SIG-M5 (cell line): Measurements from ENCODE around the gene FCHO1.
"Not testable (repeated sequence)": the region's sequence is repeated elsewhere in the genome, so short reads cannot be mapped to it uniquely, and the experiment has no call there.

Source experiments
- DNase-seq: peaks from one replicate; lab custom pipeline; 2025; lab: John Stamatoyannopoulos, UW

Gene FCHO1

GRCh38 chr19:17765069-17765618 is 13.9 kb downstream of the FCHO1 start:
- DNase-seq: no peak

- no peak for DNase-seq
Measured at GRCh38 chr19:17766543-17767131, 15.4 kb downstream of the FCHO1 start.

- no peak for DNase-seq
Measured at GRCh38 chr19:17767559-17767958, 16.3 kb downstream of the FCHO1 start.

- no peak for DNase-seq
Measured at GRCh38 chr19:17770613-17771012, 19.3 kb downstream of the FCHO1 start.

- DNase-seq: no peak
Measured at GRCh38 chr19:17772172-17772571, 20.9 kb downstream of the FCHO1 start.

GRCh38 chr19:17775245-17775927 is 24.1 kb downstream of the FCHO1 start:
- DNase-seq: no peak

DNA sequence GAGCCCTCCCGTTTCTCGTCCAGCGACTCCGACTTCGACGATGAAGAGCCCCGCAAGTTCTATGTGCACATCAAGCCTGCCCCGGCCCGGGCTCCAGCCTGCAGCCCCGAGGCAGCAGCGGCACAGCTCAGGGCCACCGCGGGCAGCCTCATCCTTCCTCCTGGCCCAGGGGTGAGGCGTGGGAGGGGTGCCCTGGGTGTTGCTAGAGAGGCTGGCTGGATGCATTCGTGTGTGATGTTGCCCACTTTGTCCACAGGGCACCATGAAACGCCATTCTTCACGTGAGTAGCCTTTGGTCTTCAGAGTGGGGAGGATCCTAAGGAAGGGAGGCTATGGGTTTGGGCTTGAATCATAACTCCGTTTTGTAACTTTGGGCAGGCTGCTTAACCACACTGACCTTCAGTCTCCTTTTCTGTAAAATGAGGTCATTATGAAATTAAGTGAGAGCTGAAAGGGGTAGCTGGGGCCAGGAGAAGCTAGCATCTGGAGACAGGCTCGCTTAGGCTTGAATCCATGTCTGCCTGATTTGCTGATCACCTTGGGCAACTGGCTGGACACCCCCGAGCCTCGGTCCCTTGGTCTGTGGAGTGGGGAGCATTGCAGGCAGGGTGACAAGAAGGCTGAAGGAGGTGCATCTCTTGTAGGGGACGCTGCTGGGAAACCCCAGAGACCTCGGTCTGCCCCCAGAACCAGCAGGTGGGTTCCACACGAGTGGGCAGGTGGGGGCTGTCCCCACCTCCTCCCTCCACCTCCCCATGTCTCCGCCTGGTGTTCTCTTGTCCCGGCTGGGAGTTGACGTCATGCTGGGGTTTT is 24.9 kb downstream of the FCHO1 start:
- DNase-seq: no peak

DNA sequence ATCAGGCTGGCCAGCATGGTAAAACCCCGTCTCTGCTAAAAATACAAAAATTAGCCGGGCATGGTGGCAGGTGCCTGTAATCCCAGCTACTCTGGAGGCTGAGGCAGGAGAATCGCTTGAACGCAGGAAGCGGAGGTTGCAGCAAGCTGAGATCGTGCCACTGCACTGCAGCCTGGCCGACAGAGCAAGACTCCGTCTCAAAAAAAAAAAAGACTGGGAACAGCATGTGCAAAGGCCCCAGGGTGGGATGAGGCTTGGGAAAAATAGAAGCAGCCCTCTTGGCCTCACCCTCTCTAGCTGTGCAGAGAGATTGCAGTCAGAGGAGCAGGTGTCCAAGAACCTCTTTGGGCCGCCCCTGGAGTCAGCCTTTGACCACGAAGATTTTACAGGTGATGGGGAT is 26.6 kb downstream of the FCHO1 start:
- not testable (repeated sequence) for DNase-seq

DNA sequence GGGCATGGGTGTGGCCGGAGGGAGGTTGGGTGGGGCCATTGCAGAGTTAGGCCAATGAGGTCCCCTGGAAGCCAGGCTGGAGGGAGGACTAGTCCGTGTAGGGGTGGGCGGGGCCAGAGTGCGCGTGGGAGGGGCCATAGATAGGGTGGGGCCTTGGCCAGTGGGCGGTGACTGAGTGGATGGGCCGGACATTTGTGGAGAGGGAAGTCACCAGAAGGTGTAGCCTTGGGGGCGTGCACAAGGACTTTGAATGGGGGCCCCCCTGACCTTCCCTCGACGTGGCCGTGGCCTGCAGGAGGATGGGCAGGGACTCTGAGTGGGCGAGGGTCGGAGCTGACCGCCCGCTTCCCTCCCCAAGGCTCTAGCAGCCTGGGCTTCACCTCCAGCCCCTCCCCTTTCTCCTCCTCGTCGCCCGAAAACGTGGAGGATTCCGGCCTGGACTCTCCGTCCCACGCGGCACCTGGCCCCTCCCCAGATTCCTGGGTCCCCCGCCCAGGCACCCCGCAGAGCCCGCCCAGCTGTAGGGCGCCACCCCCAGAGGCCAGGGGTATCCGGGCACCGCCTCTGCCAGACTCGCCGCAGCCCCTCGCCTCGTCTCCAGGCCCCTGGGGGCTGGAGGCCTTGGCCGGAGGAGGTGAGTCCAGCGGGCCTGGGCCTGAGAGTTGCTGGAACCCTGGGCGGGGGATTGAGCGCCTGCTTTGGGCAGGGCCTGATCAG is 27.1 kb downstream of the FCHO1 start:
- no peak for DNase-seq

- DNase-seq: no peak
Measured at GRCh38 chr19:17778968-17779929, 28.0 kb downstream of the FCHO1 start.

GRCh38 chr19:17780781-17781180 is 29.5 kb downstream of the FCHO1 start:
- DNase-seq: no peak

- DNase-seq: not testable (repeated sequence)
Measured at GRCh38 chr19:17783721-17784120, 32.4 kb downstream of the FCHO1 start.

DNA sequence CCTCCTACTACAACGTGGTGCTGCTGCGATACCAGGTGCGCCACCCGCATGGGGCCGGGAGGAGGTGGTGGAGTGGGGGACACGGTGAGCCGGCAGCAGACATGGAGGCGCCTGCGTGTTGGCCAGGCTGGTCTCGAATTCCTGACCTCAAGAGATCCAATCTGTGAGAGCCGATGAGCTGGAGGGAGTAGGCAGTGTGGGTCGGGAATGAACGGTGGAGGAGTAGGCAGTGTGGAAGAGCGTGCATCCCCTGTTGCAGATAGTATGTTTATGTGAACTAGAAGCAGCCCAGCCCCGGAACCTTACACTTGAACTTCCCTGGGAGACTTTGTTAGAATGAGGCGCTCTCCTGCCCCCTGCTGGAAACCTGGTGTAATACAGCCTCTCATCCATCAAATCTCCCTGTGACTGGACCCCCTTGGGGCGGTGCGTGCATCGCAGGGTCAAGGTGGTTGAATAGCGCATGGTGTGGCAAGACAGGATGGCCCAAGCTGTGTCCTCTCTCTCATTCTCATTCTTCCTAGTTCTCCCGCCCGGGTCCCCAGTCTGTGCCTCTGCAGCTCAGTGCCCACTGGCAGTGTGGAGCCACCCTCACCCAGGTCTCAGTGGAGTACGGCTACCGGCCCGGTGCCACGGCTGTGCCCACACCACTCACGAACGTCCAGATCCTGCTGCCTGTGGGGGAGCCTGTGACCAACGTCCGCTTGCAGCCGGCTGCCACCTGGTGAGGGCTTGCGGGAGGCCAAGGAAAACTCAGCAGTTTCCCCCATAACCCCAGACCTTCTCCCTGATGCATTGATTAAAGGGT is 33.1 kb downstream of the FCHO1 start:
- DNase-seq: no peak

DNA sequence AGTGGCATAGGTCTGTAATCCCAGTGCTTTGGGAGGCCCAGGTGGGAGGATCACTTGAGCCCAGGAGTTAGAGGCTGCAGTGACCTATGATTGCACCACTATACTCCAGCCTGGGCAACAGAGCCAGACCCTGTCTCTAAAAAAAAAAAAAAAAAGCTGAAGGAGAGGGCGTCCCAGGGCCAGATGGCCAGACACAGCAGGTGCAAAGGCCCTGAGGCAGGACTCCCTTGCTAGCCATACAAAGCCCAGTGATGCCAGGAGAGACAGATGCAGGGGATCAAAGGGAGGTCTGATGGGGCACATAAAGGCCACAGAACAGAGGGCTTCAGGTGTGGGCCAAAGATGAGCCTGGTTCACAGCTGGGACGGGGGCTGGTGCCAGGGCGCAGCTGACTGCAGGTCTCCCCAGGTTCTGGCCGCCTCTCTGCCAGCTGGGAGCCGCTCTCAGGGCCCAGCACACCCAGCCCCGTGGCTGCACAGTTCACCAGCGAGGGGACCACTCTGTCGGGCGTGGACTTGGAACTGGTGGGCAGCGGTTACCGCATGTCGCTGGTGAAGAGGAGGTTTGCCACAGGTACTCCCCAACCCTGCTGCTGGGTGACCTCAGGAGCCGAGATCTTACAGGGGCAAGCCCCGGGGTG is 36.1 kb downstream of the FCHO1 start:
- DNase-seq: no peak

- DNase-seq: no peak
Measured at GRCh38 chr19:17788632-17789031, 37.4 kb downstream of the FCHO1 start.

DNA sequence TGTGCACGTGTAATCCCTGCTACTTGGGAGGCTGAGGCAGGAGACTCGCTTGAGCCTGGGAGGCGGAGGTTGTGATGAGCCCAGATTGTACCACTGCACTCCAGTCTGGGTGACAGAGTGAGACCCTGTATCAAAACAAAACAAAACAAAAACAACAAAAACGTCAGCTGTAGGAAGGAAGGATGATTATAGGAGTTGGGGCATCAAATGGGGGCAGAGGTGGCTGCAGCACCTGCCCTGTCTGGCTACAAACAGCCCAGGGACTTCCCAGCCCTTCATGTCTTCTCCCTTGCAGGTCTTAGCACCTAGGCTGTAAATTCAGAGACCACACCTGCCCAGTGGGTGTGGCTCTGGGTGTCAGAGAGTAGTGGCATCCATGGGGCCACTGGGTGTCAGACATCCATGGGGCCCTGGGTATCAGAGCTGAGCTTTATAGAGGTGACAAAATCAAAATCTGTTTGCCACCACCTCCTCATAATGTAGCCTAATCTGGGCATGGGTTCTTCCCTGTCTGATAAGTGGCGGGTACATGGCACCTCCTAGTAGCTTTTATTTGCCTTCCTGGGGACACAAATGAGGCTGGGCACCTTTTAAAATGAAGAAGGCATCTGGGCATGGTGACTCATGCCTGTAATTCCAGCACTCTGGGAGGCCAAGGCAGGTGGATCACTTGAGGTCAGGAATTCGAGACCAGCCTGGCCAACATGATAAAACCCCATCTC is 38.9 kb downstream of the FCHO1 start:
- DNase-seq: no peak

DNA sequence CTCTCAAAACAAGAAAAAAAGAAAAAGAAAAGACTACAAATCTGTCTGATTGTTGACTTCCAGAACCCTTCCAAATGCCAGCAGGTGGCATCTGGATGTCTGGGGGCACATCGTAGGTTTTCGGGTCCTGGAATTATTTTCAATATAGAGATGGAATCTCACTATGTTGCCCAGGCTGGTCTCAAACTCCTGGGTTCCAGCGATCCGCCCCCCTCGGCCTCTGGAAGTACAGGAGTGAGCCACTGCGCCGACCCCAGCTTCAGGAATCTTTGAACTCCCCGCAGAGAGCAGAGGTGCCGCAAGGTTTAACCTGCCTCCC is 43.1 kb downstream of the FCHO1 start:
- no peak for DNase-seq

GRCh38 chr19:17794731-17795494 is 43.6 kb downstream of the FCHO1 start, which contains the start of gene B3GNT3:
Gene B3GNT3 (plus strand): TSS chr19:17795138. CDS start chr19:17807808, 12,670 bp downstream.
- DNase-seq: no peak
